Measurements from ENCODE around the gene WLS. TPM values are rescaled to one million over a fixed set of nuclear protein-coding genes. Genes with fewer than 3 reads are reported as not detected.

The WLS gene
- polyA plus RNA-seq, 1 experiment: 28.4 TPM

GRCh38 chr1:68228851-68229250 is 3.5 kb downstream of the WLS start:
- ChIA-PET CTCF (interaction anchor here (1.0 to 1.5 kb wide), 2 partner anchors 109 to 114 kb away, joined by 3 to 6 read pairs; no protein-coding TSS in a partner anchor), POLR2A (interaction anchor here (0.6 kb wide), 2 partner anchors 88 to 462 kb away, joined by 3 to 14 read pairs; no protein-coding TSS in a partner anchor)
- Histone ChIP-seq H3K4me3 (ENCODE audit: low read depth, low read length) (no peak overlapping the region), H3K36me3 (ENCODE audit: control insufficient read depth, insufficient read depth, low read length) (no peaks in the 10 kb centered on the region), H3K27me3 (ENCODE audit: control insufficient read depth, insufficient read depth, low read length) (no peaks in the 10 kb centered on the region)
- no peak for DNase-seq (ENCODE audit: low read depth)
- no peak for TF ChIP-seq CTCF (IDR thresholded peaks at IDR 0.05; ENCODE audit: insufficient read depth, low read depth, low read length)

GRCh38 chr1:68227598-68227997 is 4.7 kb downstream of the WLS start:
- CTCF ChIA-PET: interaction anchor here (1.5 kb wide), 1 partner anchor 109 kb away, joined by 4 read pairs; no protein-coding TSS in a partner anchor
- TF ChIP-seq CTCF (IDR thresholded peaks at IDR 0.05; ENCODE audit: insufficient read depth, low read depth, low read length): no peak

DNA sequence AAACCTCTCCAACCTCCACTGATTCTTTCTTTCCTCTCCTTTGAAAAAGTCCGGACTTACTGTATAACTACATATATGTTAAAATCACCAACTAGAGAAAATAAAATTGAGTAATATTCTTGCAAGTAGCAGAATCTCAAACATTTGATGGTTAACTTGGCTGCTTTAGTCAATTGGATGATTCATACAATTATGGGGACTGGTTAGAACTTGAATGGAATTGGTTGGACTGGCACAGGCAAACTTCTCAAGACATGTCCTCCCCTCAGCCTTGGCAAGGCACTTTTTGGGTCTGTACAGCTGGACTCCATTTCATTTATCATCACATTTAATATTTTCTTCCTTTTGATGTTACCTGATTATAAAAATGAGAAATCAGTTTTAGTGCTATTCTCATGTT is 6.5 kb downstream of the WLS start:
- POLR2A ChIA-PET: no interaction called here

More at GRCh38 chr1:68227598-68227997, 4.7 kb downstream of the WLS start:
- POLR2A ChIA-PET: no interaction called here
- no peak overlapping the region for H3K4me3 ChIP-seq (ENCODE audit: low read depth, low read length)
- DNase-seq (ENCODE audit: low read depth): no peak
- no peaks in the 10 kb centered on the region for H3K27me3 ChIP-seq (ENCODE audit: control insufficient read depth, insufficient read depth, low read length)
- H3K36me3 ChIP-seq (ENCODE audit: control insufficient read depth, insufficient read depth, low read length): no peaks in the 10 kb centered on the region

DNA sequence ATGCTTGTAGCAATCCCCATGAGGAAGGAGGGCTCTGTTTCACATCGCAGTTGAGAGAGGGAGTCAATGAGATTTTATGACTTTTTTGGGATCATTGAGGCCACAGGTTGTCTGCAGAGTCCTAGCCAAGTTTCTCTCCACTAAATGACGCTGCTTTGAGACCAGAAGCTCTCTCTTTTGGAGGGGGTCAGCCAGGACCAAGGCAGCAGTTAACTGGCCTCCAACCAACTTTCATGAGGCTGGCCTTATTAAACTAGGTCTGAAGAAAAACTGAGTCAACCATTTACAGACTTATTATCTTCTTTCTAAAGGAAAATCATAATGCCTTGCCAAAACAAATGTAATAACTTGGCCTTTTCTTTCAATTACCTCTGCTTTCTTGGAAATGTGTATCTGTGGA is 8.6 kb downstream of the WLS start:
- ChIA-PET POLR2A (no interaction called here), CTCF (interaction anchor here (1.3 kb wide), 1 partner anchor 10 kb away, joined by 3 read pairs; no protein-coding TSS in a partner anchor)
- Histone ChIP-seq H3K27me3 (ENCODE audit: control insufficient read depth, insufficient read depth, low read length) (no peaks in the 10 kb centered on the region), H3K4me3 (ENCODE audit: low read depth, low read length) (no peak overlapping the region), H3K36me3 (ENCODE audit: control insufficient read depth, insufficient read depth, low read length) (no peaks in the 10 kb centered on the region)
- DNase-seq (ENCODE audit: low read depth): no peak
- no peak for TF ChIP-seq CTCF (IDR thresholded peaks at IDR 0.05; ENCODE audit: insufficient read depth, low read depth, low read length)

More for the DNA sequence above, 6.5 kb downstream of the WLS start:
- H3K4me3 ChIP-seq (ENCODE audit: low read depth, low read length): no peak overlapping the region
- DNase-seq (ENCODE audit: low read depth): no peak
- H3K27me3 ChIP-seq (ENCODE audit: control insufficient read depth, insufficient read depth, low read length): no peaks in the 10 kb centered on the region
- H3K36me3 ChIP-seq (ENCODE audit: control insufficient read depth, insufficient read depth, low read length): no peaks in the 10 kb centered on the region
- CTCF ChIA-PET: no interaction called here
- TF ChIP-seq CTCF (IDR thresholded peaks at IDR 0.05; ENCODE audit: insufficient read depth, low read depth, low read length): no peak

GRCh38 chr1:68221980-68222373 is 10.3 kb downstream of the WLS start:
- no peaks in the 10 kb centered on the region for H3K36me3 ChIP-seq (ENCODE audit: control insufficient read depth, insufficient read depth, low read length)

More at GRCh38 chr1:68221980-68222373, 10.3 kb downstream of the WLS start:
- POLR2A ChIA-PET: no interaction called here
- H3K27me3 ChIP-seq (ENCODE audit: control insufficient read depth, insufficient read depth, low read length): no peaks in the 10 kb centered on the region
- CTCF ChIA-PET: interaction anchor here (1.3 to 1.5 kb wide), 2 partner anchors 8 to 104 kb away, joined by 3 read pairs; no protein-coding TSS in a partner anchor
- DNase-seq (ENCODE audit: low read depth): no peak
- H3K4me3 ChIP-seq (ENCODE audit: low read depth, low read length): no peak overlapping the region
- TF ChIP-seq CTCF (IDR thresholded peaks at IDR 0.05; ENCODE audit: insufficient read depth, low read depth, low read length): no peak

Measured in BJ (cell line).